ENCODE results near the gene PLCB1.

The PLCB1 gene

GRCh38 chr20:8652396-8652795, 520.3 kb downstream of the PLCB1 start:
- H3K27ac ChIP-seq, result no peak overlapping the region
- H3K4me3 ChIP-seq, result no peak overlapping the region
- TF ChIP-seq POLR2AphosphoS5 (IDR thresholded peaks at IDR 0.05; ENCODE audit: borderline replicate concordance, low read depth, low read length), result no peak
- no peak for TF ChIP-seq EZH2 (IDR thresholded peaks at IDR 0.05)
- no peak for TF ChIP-seq FOXP2 (optimal IDR thresholded peaks at IDR 0.05; ENCODE audit: control extremely low read depth, extremely low read length, insufficient read depth)
- H3K36me3 ChIP-seq (ENCODE audit: insufficient read depth, low read length), result no peaks in the 10 kb centered on the region
- no peak overlapping the region for H3K9ac ChIP-seq (ENCODE audit: insufficient read length)
- DNase-seq (ENCODE audit: low read depth, low spot score), result no peak
- no peaks in the 10 kb centered on the region for H3K9me3 ChIP-seq (ENCODE audit: low read depth, low read length)

GRCh38 chr20:8654486-8654885, 522.4 kb downstream of the PLCB1 start:
- H3K36me3 ChIP-seq (ENCODE audit: insufficient read depth, low read length), result no peaks in the 10 kb centered on the region
- TF ChIP-seq FOXP2 (optimal IDR thresholded peaks at IDR 0.05; ENCODE audit: control extremely low read depth, extremely low read length, insufficient read depth) (no peak), EZH2 (IDR thresholded peaks at IDR 0.05) (no peak), POLR2AphosphoS5 (IDR thresholded peaks at IDR 0.05; ENCODE audit: borderline replicate concordance, low read depth, low read length) (no peak)
- H3K9me3 ChIP-seq (ENCODE audit: low read depth, low read length), result no peaks in the 10 kb centered on the region
- no peak overlapping the region for H3K9ac ChIP-seq (ENCODE audit: insufficient read length)
- no peak overlapping the region for H3K27ac ChIP-seq
- no peak for DNase-seq (ENCODE audit: low read depth, low spot score)
- H3K4me3 ChIP-seq, result no peak overlapping the region

- Histone ChIP-seq H3K4me3 (no peak overlapping the region), H3K27ac (no peak overlapping the region), H3K36me3 (ENCODE audit: insufficient read depth, low read length) (no peaks in the 10 kb centered on the region), H3K9ac (ENCODE audit: insufficient read length) (no peak overlapping the region), H3K9me3 (ENCODE audit: low read depth, low read length) (no peaks in the 10 kb centered on the region)
- DNase-seq (ENCODE audit: low read depth, low spot score), result no peak
- TF ChIP-seq POLR2AphosphoS5 (IDR thresholded peaks at IDR 0.05; ENCODE audit: borderline replicate concordance, low read depth, low read length), result no peak
- TF ChIP-seq EZH2 (IDR thresholded peaks at IDR 0.05), result no peak
- TF ChIP-seq FOXP2 (optimal IDR thresholded peaks at IDR 0.05; ENCODE audit: control extremely low read depth, extremely low read length, insufficient read depth), result no peak
These were observed 524.3 kb downstream of the PLCB1 start for GRCh38 chr20:8656335-8656734.

- no peak overlapping the region for H3K9ac ChIP-seq (ENCODE audit: insufficient read length)
- H3K36me3 ChIP-seq (ENCODE audit: insufficient read depth, low read length), result no peaks in the 10 kb centered on the region
- no peak for TF ChIP-seq EZH2 (IDR thresholded peaks at IDR 0.05)
- no peak for TF ChIP-seq POLR2AphosphoS5 (IDR thresholded peaks at IDR 0.05; ENCODE audit: borderline replicate concordance, low read depth, low read length)
- no peak for TF ChIP-seq FOXP2 (optimal IDR thresholded peaks at IDR 0.05; ENCODE audit: control extremely low read depth, extremely low read length, insufficient read depth)
- no peak overlapping the region for H3K27ac ChIP-seq
- H3K9me3 ChIP-seq (ENCODE audit: low read depth, low read length), result no peaks in the 10 kb centered on the region
- no peak overlapping the region for H3K4me3 ChIP-seq
- no peak for DNase-seq (ENCODE audit: low read depth, low spot score)
These were observed 525.6 kb downstream of the PLCB1 start for GRCh38 chr20:8657664-8658063.

GRCh38 chr20:8658103-8658502, 526.0 kb downstream of the PLCB1 start:
- TF ChIP-seq FOXP2 (optimal IDR thresholded peaks at IDR 0.05; ENCODE audit: control extremely low read depth, extremely low read length, insufficient read depth) (no peak), EZH2 (IDR thresholded peaks at IDR 0.05) (no peak), POLR2AphosphoS5 (IDR thresholded peaks at IDR 0.05; ENCODE audit: borderline replicate concordance, low read depth, low read length) (no peak)
- Histone ChIP-seq H3K4me3 (no peak overlapping the region), H3K9me3 (ENCODE audit: low read depth, low read length) (no peaks in the 10 kb centered on the region), H3K36me3 (ENCODE audit: insufficient read depth, low read length) (no peaks in the 10 kb centered on the region), H3K27ac (no peak overlapping the region), H3K9ac (ENCODE audit: insufficient read length) (no peak overlapping the region)
- DNase-seq (ENCODE audit: low read depth, low spot score), result no peak

- H3K9me3 ChIP-seq (ENCODE audit: low read depth, low read length), result no peaks in the 10 kb centered on the region
- TF ChIP-seq FOXP2 (optimal IDR thresholded peaks at IDR 0.05; ENCODE audit: control extremely low read depth, extremely low read length, insufficient read depth) (no peak), POLR2AphosphoS5 (IDR thresholded peaks at IDR 0.05; ENCODE audit: borderline replicate concordance, low read depth, low read length) (no peak), EZH2 (IDR thresholded peaks at IDR 0.05) (no peak)
- no peak overlapping the region for H3K4me3 ChIP-seq
- no peaks in the 10 kb centered on the region for H3K36me3 ChIP-seq (ENCODE audit: insufficient read depth, low read length)
- no peak overlapping the region for H3K27ac ChIP-seq
- no peak for DNase-seq (ENCODE audit: low read depth, low spot score)
- H3K9ac ChIP-seq (ENCODE audit: insufficient read length), result no peak overlapping the region
These were observed 529.3 kb downstream of the PLCB1 start for GRCh38 chr20:8661229-8661952.

- H3K36me3 ChIP-seq (ENCODE audit: insufficient read depth, low read length), result no peaks in the 10 kb centered on the region
- H3K9ac ChIP-seq (ENCODE audit: insufficient read length), result no peak overlapping the region
- H3K27ac ChIP-seq, result no peak overlapping the region
- H3K4me3 ChIP-seq, result no peak overlapping the region
- no peak for DNase-seq (ENCODE audit: low read depth, low spot score)
- H3K9me3 ChIP-seq (ENCODE audit: low read depth, low read length), result no peaks in the 10 kb centered on the region
- TF ChIP-seq POLR2AphosphoS5 (IDR thresholded peaks at IDR 0.05; ENCODE audit: borderline replicate concordance, low read depth, low read length), result no peak
- no peak for TF ChIP-seq EZH2 (IDR thresholded peaks at IDR 0.05)
- TF ChIP-seq FOXP2 (optimal IDR thresholded peaks at IDR 0.05; ENCODE audit: control extremely low read depth, extremely low read length, insufficient read depth), result no peak
These were observed 530.4 kb downstream of the PLCB1 start for GRCh38 chr20:8662433-8662954.

GRCh38 chr20:8663424-8663823, 531.4 kb downstream of the PLCB1 start:
- DNase-seq (ENCODE audit: low read depth, low spot score), result no peak
- Histone ChIP-seq H3K36me3 (ENCODE audit: insufficient read depth, low read length) (no peaks in the 10 kb centered on the region), H3K27ac (no peak overlapping the region), H3K9ac (ENCODE audit: insufficient read length) (no peak overlapping the region), H3K4me3 (no peak overlapping the region), H3K9me3 (ENCODE audit: low read depth, low read length) (no peaks in the 10 kb centered on the region)
- TF ChIP-seq FOXP2 (optimal IDR thresholded peaks at IDR 0.05; ENCODE audit: control extremely low read depth, extremely low read length, insufficient read depth), result no peak
- no peak for TF ChIP-seq EZH2 (IDR thresholded peaks at IDR 0.05)

- H3K36me3 ChIP-seq (ENCODE audit: insufficient read depth, low read length), result no peaks in the 10 kb centered on the region
- no peak overlapping the region for H3K4me3 ChIP-seq
- no peak overlapping the region for H3K9ac ChIP-seq (ENCODE audit: insufficient read length)
- no peaks in the 10 kb centered on the region for H3K9me3 ChIP-seq (ENCODE audit: low read depth, low read length)
- DNase-seq (ENCODE audit: low read depth, low spot score), result no peak
- no peak for TF ChIP-seq FOXP2 (optimal IDR thresholded peaks at IDR 0.05; ENCODE audit: control extremely low read depth, extremely low read length, insufficient read depth)
- no peak for TF ChIP-seq EZH2 (IDR thresholded peaks at IDR 0.05)
- no peak overlapping the region for H3K27ac ChIP-seq
These were observed 532.7 kb downstream of the PLCB1 start for GRCh38 chr20:8664778-8665177.

Data from SK-N-MC (cell line).